Smooth muscle cell of the brain vasculature (primary cell): ENCODE results near the gene SYT2.
"Not testable (repeated sequence)": the region's sequence is repeated elsewhere in the genome, so short reads cannot be mapped to it uniquely, and the experiment has no call there.

ENCODE experiments used
- DNase-seq: peaks from one replicate; pipeline ENCODE4 v3.0.0-alpha.2; 2012; ENCODE audit warnings: low read depth, low spot score

SYT2 gene

DNA sequence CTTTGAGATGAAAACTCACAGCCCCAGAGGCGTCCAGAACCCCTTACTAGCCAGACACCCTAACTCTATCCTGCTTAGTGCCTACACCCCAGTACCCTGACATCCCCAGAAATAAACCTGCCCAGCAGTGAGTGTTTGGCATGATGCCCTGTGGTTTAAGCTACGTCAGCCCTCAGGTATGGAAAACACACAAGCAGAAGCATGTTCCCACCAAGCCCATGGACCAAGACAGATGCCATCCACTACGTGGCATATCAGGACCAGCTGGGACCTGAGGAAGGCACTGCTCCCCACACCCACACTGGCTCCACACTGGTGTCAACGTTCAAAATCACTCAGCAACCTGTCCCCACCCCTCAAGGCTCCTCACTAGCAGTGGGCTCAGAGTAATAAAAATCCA is 116.4 kb downstream of the SYT2 start:
- no peak for DNase-seq

DNA sequence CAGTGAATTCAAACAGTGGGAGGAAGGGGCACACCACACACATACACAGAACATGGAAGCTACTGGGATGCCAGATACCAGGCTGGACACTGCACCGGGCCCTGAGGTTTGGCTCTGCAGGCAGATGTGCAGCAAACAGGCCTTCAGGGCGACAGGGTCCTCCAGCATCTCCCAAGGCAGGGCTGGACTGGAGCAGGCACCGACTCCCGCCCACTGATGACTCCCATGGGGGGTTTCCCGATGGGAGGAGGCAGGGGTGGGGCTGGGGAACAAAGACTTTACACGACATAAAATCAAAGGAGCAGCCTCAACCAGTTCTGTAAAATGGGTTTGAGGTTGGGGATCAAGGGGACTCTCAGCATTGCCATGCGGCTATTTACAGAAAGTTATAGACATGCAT is 118.1 kb downstream of the SYT2 start:
- DNase-seq, result no peak

DNA sequence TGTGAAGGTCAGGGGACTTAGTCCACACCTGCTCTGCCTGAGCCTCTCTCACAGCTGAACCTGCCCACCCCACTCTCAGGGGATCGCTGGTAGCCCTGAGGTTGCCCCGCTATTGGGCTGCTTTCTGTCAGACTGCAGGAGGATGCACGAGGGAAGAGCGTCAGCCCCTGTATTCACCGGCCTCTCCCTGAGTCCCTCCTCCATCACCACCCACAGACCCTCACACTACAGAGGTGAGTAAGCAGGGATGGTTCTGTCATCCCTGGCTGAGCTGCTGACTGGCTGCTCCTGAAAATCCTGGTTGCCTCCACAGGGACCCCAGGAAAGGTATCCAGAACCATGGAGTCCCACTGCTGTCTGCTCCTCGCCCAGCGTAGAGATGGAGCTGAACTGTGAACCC is 118.7 kb downstream of the SYT2 start:
- DNase-seq, result no peak

DNA sequence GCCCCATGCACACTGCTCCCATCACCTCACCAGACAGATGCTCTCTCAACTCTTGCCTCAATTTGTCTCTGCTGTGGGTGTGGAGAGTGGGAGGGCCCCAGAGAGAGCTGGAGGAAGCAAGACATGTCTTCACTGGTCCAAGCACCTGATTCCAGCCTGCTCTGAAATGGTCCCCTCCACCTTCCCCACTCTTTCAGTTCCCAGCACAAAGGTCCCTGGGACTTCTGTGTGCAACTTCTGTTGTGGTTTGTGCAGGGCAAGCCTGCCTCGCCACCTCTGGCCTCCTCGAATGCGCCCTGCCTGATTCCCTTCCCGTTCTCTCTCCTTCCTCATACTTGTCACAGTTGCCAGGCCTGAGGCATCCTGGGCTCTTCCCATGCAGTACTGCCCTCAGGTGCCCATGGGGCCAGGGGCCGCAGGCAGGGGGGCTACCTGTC is 119.3 kb downstream of the SYT2 start:
- no peak for DNase-seq

DNA sequence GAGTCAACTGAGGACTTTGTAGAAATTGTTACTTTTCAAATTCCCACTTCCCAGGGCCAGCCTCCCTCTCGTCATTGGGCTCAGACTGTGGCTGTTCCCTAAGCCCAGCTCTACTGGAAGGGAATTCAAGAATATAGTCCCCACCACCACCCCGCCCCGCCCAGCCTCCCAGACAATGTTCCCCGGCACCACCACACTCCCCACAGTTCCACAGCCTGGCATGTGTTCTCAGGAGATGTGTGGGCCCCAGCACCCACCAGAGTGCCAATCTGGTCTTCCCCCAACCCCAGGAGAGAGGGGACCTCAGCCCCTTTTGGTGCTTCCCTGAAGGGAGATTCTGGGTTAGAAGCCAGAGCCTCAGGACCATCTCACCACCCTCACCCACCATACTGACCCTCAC is 120.1 kb downstream of the SYT2 start:
- DNase-seq, result no peak

DNA sequence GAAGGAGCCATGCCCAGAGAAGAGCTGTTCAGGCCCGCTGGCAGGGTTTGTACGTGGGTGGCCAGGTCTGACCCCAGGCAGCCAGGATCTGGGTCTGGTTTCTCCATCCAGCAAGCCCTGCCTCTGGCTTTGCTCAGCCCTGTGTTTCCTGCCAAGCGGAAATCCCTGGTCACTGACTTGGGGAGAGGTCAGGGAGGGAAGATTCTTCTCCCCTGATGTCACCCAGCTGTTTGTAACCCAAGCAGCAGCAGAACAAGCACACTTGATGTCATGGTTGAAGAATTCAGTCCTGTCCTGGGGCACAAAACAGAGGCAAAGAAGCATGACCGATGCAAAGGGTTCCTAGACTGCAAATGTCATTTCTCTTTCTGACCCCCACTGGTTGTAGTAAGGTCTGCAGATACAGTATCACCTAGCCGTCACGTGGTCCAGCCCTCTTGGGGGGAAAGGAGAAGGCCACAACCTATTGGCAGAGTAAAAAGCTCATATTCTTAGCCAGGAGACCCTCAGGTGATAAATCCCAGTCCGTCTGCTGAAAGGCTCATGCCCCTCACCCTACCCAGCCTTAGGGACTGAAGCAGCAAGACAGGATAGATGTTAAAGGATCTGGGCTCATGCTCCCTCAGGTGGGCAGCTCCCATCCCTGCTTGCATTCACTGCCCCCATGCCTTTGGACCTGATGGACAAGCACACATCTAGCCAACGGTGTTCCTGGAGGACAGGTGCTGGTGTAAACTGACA is 120.9 kb downstream of the SYT2 start:
- peak; percentile 90 for DNase-seq

DNA sequence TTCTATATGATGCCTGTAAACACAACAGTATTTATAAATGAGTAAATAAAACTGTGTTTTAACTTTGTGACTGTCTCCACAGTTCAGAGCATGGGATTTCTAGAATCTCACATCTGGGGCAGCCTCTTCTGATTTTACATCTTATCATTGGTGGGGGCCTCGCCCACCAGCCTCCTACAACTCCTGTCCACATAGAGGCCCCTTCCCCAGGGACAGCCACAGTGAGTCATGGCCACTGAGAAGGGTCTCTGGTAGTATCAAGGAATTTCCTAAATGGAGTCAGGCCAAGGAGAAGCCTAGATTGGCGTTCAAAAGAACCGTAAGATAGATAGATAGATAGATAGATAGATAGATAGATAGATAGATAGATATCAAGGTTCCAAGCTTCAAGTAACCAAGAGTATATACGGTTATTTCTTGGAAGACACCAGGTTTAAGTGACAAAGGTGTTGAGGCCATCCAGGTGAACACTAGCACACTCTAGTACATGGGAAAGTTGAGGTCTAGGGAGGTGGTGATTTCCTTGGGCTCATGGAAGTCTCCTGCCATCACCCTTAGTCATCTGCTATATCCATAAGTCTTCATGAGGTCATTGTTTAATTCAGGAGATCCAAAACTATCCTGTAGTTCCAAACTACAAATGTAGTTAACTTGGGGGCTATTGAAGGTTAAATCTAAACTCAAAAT is 121.6 kb downstream of the SYT2 start:
- DNase-seq, result no peak

DNA sequence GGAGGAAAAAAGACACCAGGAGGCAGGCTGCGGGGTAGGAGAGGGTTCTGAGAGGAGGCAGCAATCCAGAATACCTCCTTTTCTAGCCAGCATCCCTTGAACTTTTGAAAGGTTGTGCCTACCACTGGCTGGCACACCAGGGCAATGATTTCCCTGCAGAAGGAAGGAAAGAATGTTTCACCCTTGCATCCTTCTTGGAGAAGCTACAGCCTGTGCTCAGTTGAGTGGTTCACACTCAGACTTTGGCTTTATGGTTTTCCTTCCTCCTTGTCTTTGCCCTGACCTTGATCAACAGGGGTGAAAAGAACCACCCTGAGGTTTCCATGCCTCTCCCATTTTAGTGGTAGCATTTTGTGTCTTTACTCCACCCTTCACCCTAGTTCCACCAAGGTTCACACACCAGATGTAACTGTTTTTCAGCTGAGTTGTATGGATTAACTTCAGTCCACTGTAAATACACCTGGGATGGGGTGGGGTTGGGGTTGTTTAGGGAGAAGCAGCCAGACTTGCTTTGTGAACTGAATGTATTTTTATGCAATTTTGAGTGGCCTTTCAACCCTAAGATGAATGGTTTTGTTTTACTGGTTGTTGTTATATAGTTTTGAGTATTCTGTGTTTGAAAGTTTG is 122.3 kb downstream of the SYT2 start:
- DNase-seq, result no peak

DNA sequence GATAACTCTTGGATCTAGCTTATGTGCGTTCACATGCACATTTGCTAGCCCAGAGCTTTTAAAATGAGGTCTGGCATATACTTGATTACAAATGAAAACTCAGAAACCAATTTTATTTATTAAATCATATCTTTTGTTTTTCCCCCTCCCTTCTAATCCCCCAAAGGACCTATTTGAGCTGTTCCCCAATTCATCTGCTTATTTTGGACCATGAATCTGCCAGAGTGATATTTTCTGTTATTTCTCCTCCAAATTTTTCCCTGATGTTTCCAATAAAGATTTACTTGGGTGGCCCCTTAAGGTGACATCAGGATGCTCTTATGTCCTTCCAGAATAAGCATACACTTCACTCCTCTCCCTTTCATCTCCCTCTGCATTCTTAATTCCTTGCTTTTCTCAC is 123.4 kb downstream of the SYT2 start:
- no peak for DNase-seq

DNA sequence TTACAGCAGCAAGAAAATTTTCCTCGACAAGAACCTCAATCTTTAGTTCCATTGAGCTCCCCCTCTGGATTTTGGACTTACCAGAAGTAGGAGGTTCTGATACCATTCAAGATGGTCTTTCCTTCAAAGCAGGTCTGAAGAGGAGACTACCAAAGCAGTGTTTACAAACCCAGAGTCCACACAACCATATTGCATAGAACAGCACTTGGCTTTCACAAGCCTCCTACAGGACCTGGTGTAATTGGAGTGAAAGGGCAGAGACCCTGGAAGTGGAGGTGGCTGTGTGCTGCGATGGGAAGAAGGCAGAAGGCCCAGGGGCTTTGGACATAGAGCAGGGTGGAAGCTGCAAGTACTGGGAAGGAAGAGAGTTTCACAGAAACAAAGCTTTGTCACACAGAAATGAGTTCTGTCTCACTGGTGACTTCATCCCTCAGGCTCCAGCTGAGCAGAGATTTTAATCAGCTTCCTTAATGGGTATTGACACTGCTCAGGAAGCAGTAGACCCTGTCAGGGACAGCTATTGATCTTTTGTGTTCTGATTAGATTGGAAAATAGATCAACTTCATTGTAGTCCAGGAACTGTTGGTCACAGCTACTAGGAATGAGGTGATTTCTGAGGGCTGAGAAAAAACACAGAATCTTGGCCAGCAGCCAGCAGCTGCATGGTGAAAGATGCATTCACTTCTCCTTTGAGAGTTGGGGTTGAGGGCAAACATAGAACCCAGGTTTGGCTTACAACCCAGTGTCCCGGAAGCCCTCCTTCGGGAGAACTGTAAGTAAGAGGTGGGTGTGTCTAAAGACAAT is 124.0 kb downstream of the SYT2 start:
- no peak for DNase-seq

DNA sequence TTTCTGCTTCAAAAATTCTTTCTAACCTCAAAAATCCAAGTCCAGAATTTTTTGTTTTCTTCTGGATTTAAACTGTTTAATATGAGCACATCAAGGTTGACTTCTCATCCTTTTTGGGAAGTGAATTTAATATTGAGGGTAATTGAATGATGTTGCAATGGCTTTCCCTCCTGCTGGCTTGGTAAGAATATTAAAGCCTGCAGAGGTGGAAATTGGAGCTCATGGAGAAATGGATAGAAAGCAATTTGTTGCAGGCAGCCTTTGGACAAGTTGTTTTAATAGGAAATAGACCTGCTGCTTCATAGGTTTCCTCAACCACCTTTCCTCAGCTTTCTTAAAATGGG is 124.7 kb downstream of the SYT2 start:
- DNase-seq, result no peak

DNA sequence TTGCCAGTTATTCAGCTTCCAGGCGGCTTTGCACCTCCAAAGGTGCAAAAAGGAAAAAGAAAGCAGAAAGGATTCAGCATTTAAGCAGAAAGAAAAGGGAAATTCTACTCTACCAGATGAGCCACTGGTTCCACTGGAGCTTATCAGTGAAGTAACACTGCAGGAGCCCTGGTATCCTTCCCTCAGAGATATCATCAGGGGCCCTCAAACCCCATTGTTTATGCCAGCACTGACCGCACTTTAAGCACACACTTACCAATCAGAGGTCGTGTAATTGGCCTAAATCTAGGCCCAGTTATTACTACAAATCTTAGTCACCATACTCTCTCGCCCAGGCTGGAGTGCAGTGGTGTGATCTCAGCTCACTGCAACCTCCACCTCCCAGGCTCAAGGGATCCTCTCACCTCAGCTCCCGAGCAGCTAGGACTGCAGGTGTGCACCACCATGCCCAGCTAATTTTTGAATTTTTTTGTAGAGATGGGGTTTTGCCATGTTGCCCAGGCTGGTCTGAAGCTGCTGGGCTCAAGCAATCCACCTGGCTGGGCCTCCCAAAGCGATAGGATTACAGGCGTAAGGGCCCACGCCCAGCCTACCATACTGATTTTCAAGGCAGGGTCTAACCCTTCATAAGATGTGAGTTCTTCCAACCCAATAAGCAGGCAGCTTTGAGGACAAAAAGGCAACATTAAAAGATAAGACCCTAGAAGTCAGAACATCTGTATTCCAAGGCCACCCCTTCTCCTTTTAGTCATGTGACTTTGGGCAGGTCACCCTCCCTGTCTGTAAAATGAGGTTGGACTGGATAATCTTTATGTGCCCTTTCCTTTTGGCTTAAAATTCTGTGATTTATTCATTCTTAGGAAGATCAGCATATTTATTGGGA is 125.3 kb downstream of the SYT2 start:
- DNase-seq, result no peak

DNA sequence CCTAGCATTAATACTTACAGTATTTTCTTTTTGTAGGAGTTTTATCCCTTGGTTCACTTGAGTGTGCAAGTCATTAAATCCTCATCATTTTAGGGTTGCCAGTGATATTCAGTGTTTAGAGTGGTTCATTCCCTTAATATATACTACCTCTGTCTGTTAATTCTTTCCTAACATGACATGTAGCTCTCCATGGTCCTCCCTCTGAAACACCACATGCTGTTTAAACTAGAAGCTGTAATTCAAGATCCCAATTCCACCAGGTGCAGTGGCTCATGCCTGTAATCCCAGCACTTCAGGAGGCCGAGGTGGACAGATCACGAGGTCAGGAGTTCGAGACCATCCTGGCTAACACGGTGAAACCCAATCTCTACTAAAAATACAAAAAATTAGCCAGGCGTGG is 127.9 kb downstream of the SYT2 start:
- DNase-seq, result not testable (repeated sequence)

DNA sequence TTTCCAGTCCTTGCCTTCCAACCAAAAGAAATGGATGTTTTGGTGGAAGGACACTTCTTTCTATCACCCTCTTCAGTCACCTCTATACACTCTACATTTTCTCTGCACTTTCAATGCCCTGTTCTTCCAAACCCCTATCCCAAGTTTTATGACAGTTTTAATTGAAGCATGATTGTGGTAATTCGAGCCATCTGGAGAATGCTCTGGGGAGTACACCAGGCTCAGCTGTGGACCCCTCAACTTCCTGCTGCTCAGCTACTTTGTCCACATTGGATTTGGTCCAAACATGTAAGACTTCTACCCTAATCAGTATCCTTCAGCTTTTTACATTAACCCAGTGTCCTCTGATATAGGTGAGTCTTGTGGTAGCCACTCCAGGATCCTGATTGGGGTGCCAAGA is 129.6 kb downstream of the SYT2 start:
- no peak for DNase-seq

DNA sequence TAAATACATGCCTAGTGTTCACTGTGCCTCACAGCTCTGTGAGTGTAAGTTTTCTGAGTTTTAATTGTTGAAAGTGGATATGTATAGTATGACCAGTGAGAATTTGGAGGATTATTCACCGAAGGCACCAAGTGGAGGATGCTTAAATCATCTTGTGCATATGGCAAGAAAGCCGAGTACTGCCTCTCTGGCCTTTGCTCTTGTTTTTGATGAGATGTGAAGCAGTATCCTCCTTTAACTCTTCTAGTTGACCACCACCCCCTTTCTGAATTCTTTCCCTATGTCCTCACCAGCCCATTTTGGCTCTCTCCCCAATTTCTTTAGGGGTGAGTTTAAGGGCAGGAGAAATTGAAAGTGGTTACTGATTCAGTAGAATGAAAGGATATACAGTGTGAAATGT is 130.4 kb downstream of the SYT2 start:
- DNase-seq, result no peak

DNA sequence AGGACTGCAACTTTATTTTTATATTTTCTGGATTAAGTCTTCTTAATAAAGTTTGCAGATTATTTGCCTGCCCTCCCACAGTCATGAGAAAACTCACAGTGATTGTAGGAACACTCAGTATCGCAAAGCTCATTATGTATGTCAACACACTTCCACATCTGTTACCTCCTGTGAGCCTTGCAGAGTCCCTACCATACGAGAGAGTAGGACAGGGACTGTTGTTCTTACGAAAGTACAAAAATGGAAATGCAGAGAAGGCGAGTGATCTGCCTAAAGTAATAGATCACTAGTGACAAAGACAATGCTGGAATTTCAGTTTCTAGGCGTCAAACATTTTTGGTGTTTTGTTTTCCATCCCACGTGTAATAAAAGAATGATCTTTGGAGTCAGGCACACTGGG is 131.7 kb downstream of the SYT2 start:
- DNase-seq, result no peak

DNA sequence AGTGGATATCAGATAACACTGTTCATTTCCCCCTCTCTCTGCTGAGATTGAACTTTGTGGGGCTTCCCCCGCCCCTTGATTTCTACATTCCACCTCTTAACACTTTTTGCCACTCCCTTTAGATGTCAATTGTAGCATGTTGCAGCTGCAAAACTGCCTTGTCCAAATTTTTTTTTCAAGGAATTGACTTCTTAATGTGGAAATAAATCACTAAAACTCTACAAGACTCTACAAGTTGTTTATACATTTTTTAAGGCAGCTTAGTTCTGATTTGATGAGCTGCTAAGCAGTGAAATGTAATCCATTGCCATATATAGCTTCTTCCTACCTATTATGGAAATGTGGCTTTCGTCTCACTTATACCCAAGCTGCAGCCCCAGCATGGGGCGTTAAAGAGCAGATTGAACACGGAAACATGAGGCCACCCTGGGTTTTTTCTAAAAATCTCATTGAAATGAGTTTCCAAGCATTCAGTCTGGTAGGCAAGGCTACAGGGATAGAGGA is 132.2 kb downstream of the SYT2 start:
- DNase-seq, result no peak

DNA sequence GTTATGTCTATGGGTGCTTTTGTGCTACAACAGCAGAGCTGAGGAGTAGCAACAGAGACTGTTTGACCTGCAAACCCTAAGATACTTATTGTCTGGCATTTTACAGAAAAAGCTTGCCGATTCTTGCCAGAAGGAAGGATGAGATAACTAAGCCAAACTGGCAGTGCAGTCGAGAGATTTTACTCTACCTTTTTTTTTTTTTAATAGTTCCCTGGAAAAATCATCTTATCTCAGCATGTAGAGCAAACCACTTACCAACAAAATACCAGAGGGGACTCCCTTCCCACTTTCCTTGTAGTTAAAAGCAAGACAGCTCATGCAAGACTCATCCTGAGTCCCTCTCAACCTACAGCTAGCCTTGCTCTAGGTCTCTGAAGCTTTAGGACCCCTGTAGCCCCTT is 132.9 kb downstream of the SYT2 start:
- no peak for DNase-seq

DNA sequence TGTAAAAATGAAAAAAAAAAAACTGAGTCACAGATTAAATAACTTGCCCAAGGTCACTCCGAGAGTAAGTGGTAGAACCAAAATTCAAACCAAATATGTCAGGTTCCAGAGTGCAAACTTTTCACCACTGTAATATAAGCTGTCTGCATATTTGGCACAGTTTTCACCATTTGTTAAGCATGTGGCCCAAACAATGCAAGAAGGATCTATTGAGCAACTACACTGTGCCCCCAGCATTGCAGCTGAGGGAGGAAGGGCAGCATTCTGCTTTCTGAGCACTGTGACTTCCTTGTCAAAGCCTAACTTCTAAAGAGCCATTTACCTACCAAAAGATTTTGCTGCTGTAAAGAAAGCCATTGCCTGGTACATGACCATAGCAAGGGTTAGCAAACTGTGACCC is 133.4 kb downstream of the SYT2 start:
- DNase-seq, result no peak

DNA sequence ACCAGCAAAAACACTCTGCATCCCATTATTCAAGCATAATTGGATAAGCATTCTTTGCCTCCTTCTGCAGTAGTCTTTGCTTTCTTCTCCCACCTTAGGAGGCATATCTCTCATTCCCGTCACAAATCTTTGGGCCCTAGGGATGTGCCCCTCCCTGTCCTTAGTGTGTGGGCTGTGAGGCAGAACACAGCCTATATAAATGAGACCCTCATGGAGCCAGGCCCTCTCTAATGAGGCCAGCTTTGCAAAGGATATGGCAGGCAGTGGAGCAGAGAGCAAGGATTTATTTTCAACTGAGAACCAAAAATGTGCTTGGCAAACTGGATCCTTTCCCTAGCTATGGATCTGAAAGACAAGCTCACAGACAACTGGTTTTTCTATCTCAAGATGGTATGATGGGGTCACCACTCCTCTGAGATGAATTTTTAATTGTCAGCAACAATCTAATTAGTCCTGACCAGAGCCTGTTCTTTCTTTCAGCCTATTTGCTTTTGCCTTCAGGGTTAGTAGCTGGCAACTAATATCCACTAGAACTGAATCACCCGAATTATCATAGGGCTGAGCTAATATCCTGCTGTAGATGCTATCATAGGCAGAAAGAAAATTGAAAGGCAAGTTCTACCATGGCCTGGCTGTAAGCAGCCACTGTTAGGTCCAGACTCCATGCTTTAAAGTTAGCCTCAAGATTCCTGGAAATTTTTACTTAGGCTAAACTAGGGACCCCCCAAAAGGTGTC is 134.2 kb downstream of the SYT2 start:
- DNase-seq, result no peak
